Activated CD4-positive, alpha-beta memory T cell treated with anti-CD3 and anti-CD28 coated beads, Interleukin-2, amount 10 ng/mL, durations not matched to agents 7 days and 5 days (primary cell): ENCODE data around the gene FEM1B. TPM values are rescaled to one million over a fixed set of nuclear protein-coding genes. Genes with fewer than 3 reads are reported as not detected.

ENCODE experiments used
- CTCF ChIA-PET: fragments of 350-600 bp; sonication (Branson Sonifier 250); formaldehyde crosslinking; loops from one replicate; lab custom pipeline; 2021; ENCODE audit warnings: antibody characterized with exemption, inconsistent platforms; lab: Charles Lee
- POLR2A ChIA-PET: fragments of 350-600 bp; sonication (Branson Sonifier 250); formaldehyde crosslinking; loops from one replicate; lab custom pipeline; 2021; ENCODE audit warnings: antibody characterized with exemption; lab: Charles Lee
- DNase-seq: peaks from one replicate; pipeline ENCODE4 v3.0.0-alpha.2; 2020
- H3K27ac Mint-ChIP-seq: one replicate; pipeline ENCODE4 v1.8.0; 2021; ENCODE audit warnings: mild to moderate bottlenecking, mixed read lengths
- H3K27me3 Mint-ChIP-seq: one replicate; pipeline ENCODE4 v1.8.0; 2021; ENCODE audit warnings: mixed read lengths
- H3K36me3 Mint-ChIP-seq: one replicate; pipeline ENCODE4 v1.8.0; 2021; ENCODE audit warnings: low read depth, mixed read lengths
- H3K4me1 Mint-ChIP-seq: one replicate; pipeline ENCODE4 v1.8.0; 2021; ENCODE audit warnings: mixed read lengths
- H3K4me3 Mint-ChIP-seq: one replicate; pipeline ENCODE4 v1.8.0; 2021; ENCODE audit warnings: mild to moderate bottlenecking, mixed read lengths
- H3K9me3 Mint-ChIP-seq: one replicate; pipeline ENCODE4 v1.8.0; 2021; ENCODE audit warnings: mixed read lengths
- total RNA-seq, 2 experiments: library from RNA; stranded (reverse); gene quantifications; one replicate each; pipeline ENCODE4 v1.2.3, GENCODE V29; 2021

The FEM1B gene
- total RNA-seq, 2 experiments from 2014 or later, result 46.9 to 48.8 TPM

- Mint-ChIP-seq H3K4me1 (peaks cover 31% of the 10 kb centered on the region), H3K27ac (no peak overlapping the region), H3K4me3 (no peak overlapping the region), H3K27me3 (no peaks in the 10 kb centered on the region), H3K36me3 (peaks cover 51% of the 10 kb centered on the region), H3K9me3 (no peaks in the 10 kb centered on the region)
- POLR2A ChIA-PET, result interaction anchor here (7.2 kb wide), 1 partner anchor 15 kb away, joined by 55 read pairs; the partner anchor contains the start of gene FEM1B
- CTCF ChIA-PET, result interaction anchor here (1.5 to 2.4 kb wide), 3 partner anchors 12 to 39 kb away, joined by 6 to 7 read pairs (median 6); no protein-coding TSS in a partner anchor
- no peak for DNase-seq
These were observed 14.7 kb downstream of the FEM1B start for GRCh38 chr15:68292157-68292781.

GRCh38 chr15:68292967-68293366 lies 15.4 kb downstream of the FEM1B start:
- CTCF ChIA-PET, result interaction anchor here (2.4 kb wide), 1 partner anchor 40 kb away, joined by 6 read pairs; no protein-coding TSS in a partner anchor

GRCh38 chr15:68295014-68295805 lies 17.7 kb downstream of the FEM1B start:
- no peak for DNase-seq
- Mint-ChIP-seq H3K36me3 (peaks cover 34% of the 10 kb centered on the region), H3K27ac (no peak overlapping the region), H3K4me3 (no peak overlapping the region), H3K27me3 (no peaks in the 10 kb centered on the region), H3K9me3 (no peaks in the 10 kb centered on the region), H3K4me1 (peaks cover 31% of the 10 kb centered on the region)
- CTCF ChIA-PET, result interaction anchor here (2.9 kb wide), 1 partner anchor 11 kb away, joined by 10 read pairs; no protein-coding TSS in a partner anchor
- POLR2A ChIA-PET, result interaction anchor here (7.2 kb wide), 1 partner anchor 18 kb away, joined by 55 read pairs; the partner anchor contains the start of gene FEM1B

More at GRCh38 chr15:68292967-68293366, 15.4 kb downstream of the FEM1B start:
- Mint-ChIP-seq H3K4me3 (no peak overlapping the region), H3K9me3 (no peaks in the 10 kb centered on the region), H3K36me3 (peaks cover 50% of the 10 kb centered on the region), H3K27ac (no peak overlapping the region), H3K4me1 (peaks cover 29% of the 10 kb centered on the region), H3K27me3 (no peaks in the 10 kb centered on the region)
- no peak for DNase-seq
- POLR2A ChIA-PET, result interaction anchor here (7.2 kb wide), 1 partner anchor 16 kb away, joined by 55 read pairs; the partner anchor contains the start of gene FEM1B

GRCh38 chr15:68298336-68298735 lies 20.8 kb downstream of the FEM1B start:
- Mint-ChIP-seq H3K4me3 (peak overlapping the region; percentile 64), H3K27me3 (no peaks in the 10 kb centered on the region), H3K4me1 (peaks cover 19% of the 10 kb centered on the region), H3K9me3 (no peaks in the 10 kb centered on the region), H3K36me3 (peaks cover 22% of the 10 kb centered on the region), H3K27ac (peak overlapping the region; percentile 70)
- CTCF ChIA-PET, result interaction anchor here (0.6 to 2.2 kb wide), 5 partner anchors 8 to 585 kb away, joined by 3 to 11 read pairs (median 6); partner anchors contain the start of gene FEM1B
- DNase-seq, result no peak
- POLR2A ChIA-PET, result interaction anchor here (2.6 kb wide), 1 partner anchor 19 kb away, joined by 41 read pairs; the partner anchor contains the start of gene FEM1B

DNA sequence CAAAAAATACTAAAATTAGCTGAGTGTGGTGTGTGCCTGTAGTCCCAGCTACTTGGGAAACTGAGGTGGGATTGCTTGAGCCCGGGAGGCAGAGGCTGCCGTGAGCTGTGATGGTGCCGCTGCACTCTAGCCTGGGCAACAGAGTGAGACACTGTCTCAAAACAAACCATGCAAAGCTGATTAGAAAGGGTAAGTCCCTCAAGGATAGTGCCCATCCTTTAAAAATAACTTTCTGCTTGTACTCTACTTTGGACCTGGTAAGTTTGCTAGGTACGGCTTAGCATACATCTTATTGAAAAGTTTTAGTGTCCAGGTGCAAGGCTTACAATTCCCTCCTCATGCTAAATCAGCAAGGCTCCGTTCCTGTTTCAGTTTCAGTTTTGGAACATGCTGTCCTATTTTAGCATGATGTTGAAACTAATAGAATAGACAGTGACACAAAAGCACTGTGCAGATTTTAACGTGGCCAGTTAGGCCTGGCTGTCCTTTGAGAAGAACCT lies 21.4 kb downstream of the FEM1B start:
- H3K27ac Mint-ChIP-seq, result peak overlapping the region; percentile 70
- peaks cover 18% of the 10 kb centered on the region for H3K36me3 Mint-ChIP-seq
- ChIA-PET POLR2A (interaction anchor here (2.6 kb wide), 1 partner anchor 20 kb away, joined by 41 read pairs; the partner anchor contains the start of gene FEM1B), CTCF (interaction anchor here (0.6 to 2.2 kb wide), 5 partner anchors 8 to 585 kb away, joined by 3 to 11 read pairs (median 6); partner anchors contain the start of gene FEM1B)
- peaks cover 19% of the 10 kb centered on the region for H3K4me1 Mint-ChIP-seq
- H3K9me3 Mint-ChIP-seq, result no peaks in the 10 kb centered on the region
- peak overlapping the region; percentile 64 for H3K4me3 Mint-ChIP-seq
- no peaks in the 10 kb centered on the region for H3K27me3 Mint-ChIP-seq
- DNase-seq, result no peak

DNA sequence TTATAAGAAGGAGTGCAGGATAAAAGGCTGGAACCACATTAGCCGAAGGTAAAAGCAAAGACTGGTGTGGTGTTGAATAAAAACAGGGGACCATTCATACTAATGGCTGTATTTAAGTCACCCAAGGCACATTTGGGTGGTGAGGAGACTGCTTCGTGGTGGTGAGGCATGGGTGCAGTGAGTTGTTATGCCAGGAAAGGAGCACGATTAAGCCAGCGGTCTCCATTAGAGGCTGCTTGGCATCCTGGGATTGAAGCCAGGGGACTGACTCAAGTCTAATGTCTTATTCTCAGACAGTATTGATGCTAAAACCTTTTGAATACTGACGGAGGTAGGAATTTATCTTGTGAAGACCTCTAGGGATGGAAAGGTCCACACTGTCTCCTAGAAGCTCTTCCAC lies 21.9 kb downstream of the FEM1B start:
- H3K27ac Mint-ChIP-seq, result peak overlapping the region; percentile 37
- no peaks in the 10 kb centered on the region for H3K9me3 Mint-ChIP-seq
- no peak for DNase-seq
- POLR2A ChIA-PET, result interaction anchor here (2.6 kb wide), 1 partner anchor 21 kb away, joined by 41 read pairs; the partner anchor contains the start of gene FEM1B
- H3K36me3 Mint-ChIP-seq, result peaks cover 14% of the 10 kb centered on the region
- no peak overlapping the region for H3K4me3 Mint-ChIP-seq
- CTCF ChIA-PET, result interaction anchor here (0.8 to 1.6 kb wide), 3 partner anchors 24 to 85 kb away, joined by 3 to 7 read pairs (median 6); no protein-coding TSS in a partner anchor
- peaks cover 19% of the 10 kb centered on the region for H3K4me1 Mint-ChIP-seq
- no peaks in the 10 kb centered on the region for H3K27me3 Mint-ChIP-seq

GRCh38 chr15:68300115-68300940 lies 22.8 kb downstream of the FEM1B start:
- POLR2A ChIA-PET, result interaction anchor here (2.6 kb wide), 1 partner anchor 21 kb away, joined by 41 read pairs; the partner anchor contains the start of gene FEM1B
- no peaks in the 10 kb centered on the region for H3K27me3 Mint-ChIP-seq
- H3K9me3 Mint-ChIP-seq, result no peaks in the 10 kb centered on the region
- CTCF ChIA-PET, result interaction anchor here (0.8 kb wide), 1 partner anchor 23 kb away, joined by 3 read pairs; no protein-coding TSS in a partner anchor
- peaks cover 19% of the 10 kb centered on the region for H3K4me1 Mint-ChIP-seq
- H3K27ac Mint-ChIP-seq, result no peak overlapping the region
- H3K36me3 Mint-ChIP-seq, result peaks cover 5% of the 10 kb centered on the region
- no peak for DNase-seq
- no peak overlapping the region for H3K4me3 Mint-ChIP-seq

GRCh38 chr15:68301301-68301700 lies 23.8 kb downstream of the FEM1B start:
- CTCF ChIA-PET, result interaction anchor here (1.8 kb wide), 1 partner anchor 49 kb away, joined by 4 read pairs; no protein-coding TSS in a partner anchor
- H3K4me1 Mint-ChIP-seq, result peaks cover 22% of the 10 kb centered on the region
- no peak for DNase-seq

GRCh38 chr15:68302729-68303128 lies 25.2 kb downstream of the FEM1B start:
- H3K4me1 Mint-ChIP-seq, result peaks cover 26% of the 10 kb centered on the region
- DNase-seq, result no peak
- no peak overlapping the region for H3K4me3 Mint-ChIP-seq
- peaks cover 3% of the 10 kb centered on the region for H3K27me3 Mint-ChIP-seq
- no peaks in the 10 kb centered on the region for H3K9me3 Mint-ChIP-seq
- CTCF ChIA-PET, result interaction anchor here (1.8 to 2.6 kb wide), 2 partner anchors 50 kb away, joined by 4 to 10 read pairs; no protein-coding TSS in a partner anchor
- H3K27ac Mint-ChIP-seq, result no peak overlapping the region
- POLR2A ChIA-PET, result interaction anchor here (1.2 to 2.2 kb wide), 2 partner anchors 24 to 25 kb away, joined by 3 to 5 read pairs; partner anchors contain the start of gene FEM1B
- peaks cover 3% of the 10 kb centered on the region for H3K36me3 Mint-ChIP-seq

More at GRCh38 chr15:68301301-68301700, 23.8 kb downstream of the FEM1B start:
- H3K27me3 Mint-ChIP-seq, result no peaks in the 10 kb centered on the region
- POLR2A ChIA-PET, result no interaction called here
- H3K9me3 Mint-ChIP-seq, result no peaks in the 10 kb centered on the region
- H3K27ac Mint-ChIP-seq, result no peak overlapping the region
- H3K4me3 Mint-ChIP-seq, result no peak overlapping the region
- H3K36me3 Mint-ChIP-seq, result peaks cover 5% of the 10 kb centered on the region

- no peaks in the 10 kb centered on the region for H3K9me3 Mint-ChIP-seq
- no peak for DNase-seq
- no peaks in the 10 kb centered on the region for H3K36me3 Mint-ChIP-seq
- H3K4me3 Mint-ChIP-seq, result no peak overlapping the region
- H3K27me3 Mint-ChIP-seq, result peaks cover 4% of the 10 kb centered on the region
- POLR2A ChIA-PET, result interaction anchor here (1.2 to 2.2 kb wide), 2 partner anchors 24 to 26 kb away, joined by 3 to 5 read pairs; partner anchors contain the start of gene FEM1B
- no peak overlapping the region for H3K27ac Mint-ChIP-seq
- peaks cover 22% of the 10 kb centered on the region for H3K4me1 Mint-ChIP-seq
- CTCF ChIA-PET, result interaction anchor here (2.6 kb wide), 1 partner anchor 50 kb away, joined by 10 read pairs; no protein-coding TSS in a partner anchor
These were observed 25.6 kb downstream of the FEM1B start for GRCh38 chr15:68303134-68303533.
